Daoy (cell line): ENCODE measurements around the gene PCTP. TPM values are rescaled to one million over a fixed set of nuclear protein-coding genes. Genes with fewer than 3 reads are reported as not detected.
A peak's percentile ranks its signal among the peaks of the same experiment; 100 is the strongest.

Experiments
- DNase-seq: peaks from one replicate; pipeline ENCODE4 v3.0.0-alpha.2; 2015; ENCODE audit warnings: low read depth
- total RNA-seq: library from RNA; depleted of rRNA; stranded (reverse); fragments of >200 nt; shearing (Covaris generic); gene quantifications from 2 replicates; pipeline ENCODE4 v1.2.3, GENCODE V29; 2014; rRNA removed

The PCTP gene
- total RNA-seq, 1 experiment from 2014 or later: 5.9 TPM

- no peak for DNase-seq
Measured at GRCh38 chr17:55794725-55795482, 44.1 kb downstream of the PCTP start.

- no peak for DNase-seq
Measured at GRCh38 chr17:55806745-55807495, 56.1 kb downstream of the PCTP start.

GRCh38 chr17:55811536-55811935, 60.7 kb downstream of the PCTP start:
- DNase-seq: no peak

GRCh38 chr17:55812323-55812722, 61.5 kb downstream of the PCTP start:
- no peak for DNase-seq

GRCh38 chr17:55813944-55814343, 63.1 kb downstream of the PCTP start:
- DNase-seq: no peak

GRCh38 chr17:55814377-55814776, 63.5 kb downstream of the PCTP start:
- peak; percentile 6 for DNase-seq

GRCh38 chr17:55816532-55817396, 65.9 kb downstream of the PCTP start:
- DNase-seq: no peak

GRCh38 chr17:55817397-55817709, 66.5 kb downstream of the PCTP start:
- DNase-seq: no peak

GRCh38 chr17:55818026-55818425, 67.2 kb downstream of the PCTP start:
- no peak for DNase-seq

GRCh38 chr17:55818451-55819375, 67.9 kb downstream of the PCTP start:
- DNase-seq: no peak

- no peak for DNase-seq
Measured at GRCh38 chr17:55820675-55821074, 69.8 kb downstream of the PCTP start.

GRCh38 chr17:55822028-55822427, 71.2 kb downstream of the PCTP start:
- DNase-seq: no peak

GRCh38 chr17:55825213-55825612, 74.4 kb downstream of the PCTP start:
- DNase-seq: no peak

Other genes starting within 250 kb of the PCTP start
- not detected in 2 replicates for gene SMIM36, start 239.6 kb upstream of the PCTP start, total RNA-seq
- gene TMEM100, start 28.2 kb upstream of the PCTP start, total RNA-seq: 0.06 TPM in 1 of 2 replicates, not detected in the other